H1 (cell line): Measurements from ENCODE around the gene ZNF212. TPM values are rescaled to one million over a fixed set of nuclear protein-coding genes. Genes with fewer than 3 reads are reported as not detected.

Experiments
- CTCF ChIA-PET: fragments of 300-600 bp; sonication (Branson Sonifier 250); formaldehyde crosslinking; loops from one replicate; lab custom pipeline; 2021; ENCODE audit not compliant: partially characterized antibody; lab: Charles Lee
- POLR2A ChIA-PET: fragments of 300-600 bp; sonication (Branson Sonifier 250); formaldehyde crosslinking; loops from one replicate; lab custom pipeline; 2021; ENCODE audit warnings: inconsistent platforms; ENCODE audit not compliant: partially characterized antibody; lab: Charles Lee
- DNase-seq, 2 experiments: peaks; one replicate each; pipeline versions ENCODE4 v3.0.0 to v3.0.0-alpha.2; 2010 to 2022; ENCODE audit warnings: low spot score in 2 of 2, low read depth in 1 of 2, mixed read lengths in 1 of 2
- FAIRE-seq: peaks from 2 replicates; lab custom pipeline; 2011; peaks lifted over from hg19 to GRCh38; lab: Jason Lieb, UNC
- H2AFZ ChIP-seq: 2 replicates; pipeline ENCODE4 v1.8.1; 2012; ENCODE audit warnings: low read length, inconsistent platforms
- H2AK5ac ChIP-seq: 2 replicates; pipeline ENCODE4 v1.6.1; 2013; ENCODE audit warnings: low read depth, low read length
- H2BK120ac ChIP-seq: replicated peaks from 2 replicates; pipeline ENCODE3; 2013; ENCODE audit warnings: low read depth, low read length, inconsistent platforms
- H2BK12ac ChIP-seq: 2 replicates; pipeline ENCODE4 v1.6.1; 2013; ENCODE audit warnings: low read depth, low read length
- H2BK15ac ChIP-seq: 2 replicates; pipeline ENCODE4 v1.6.1; 2013; ENCODE audit warnings: low read length
- H2BK20ac ChIP-seq: 2 replicates; pipeline ENCODE4 v1.6.1; 2013; ENCODE audit warnings: low read length
- H2BK5ac ChIP-seq: 2 replicates; pipeline ENCODE4 v1.6.1; 2013; ENCODE audit warnings: low read depth, low read length
- H3K14ac ChIP-seq: 2 replicates; pipeline ENCODE4 v1.6.1; 2013; ENCODE audit warnings: inconsistent platforms; ENCODE audit not compliant: insufficient read length
- H3K18ac ChIP-seq: 2 replicates; pipeline ENCODE4 v1.6.1; 2013; ENCODE audit warnings: low read length; ENCODE audit errors: extremely low read depth
- H3K23ac ChIP-seq: 2 replicates; pipeline ENCODE4 v1.6.1; 2013; ENCODE audit warnings: inconsistent platforms; ENCODE audit not compliant: insufficient read length
- H3K23me2 ChIP-seq: 2 replicates; pipeline ENCODE4 v1.6.1; 2013; ENCODE audit warnings: low read depth, low read length
- H3K27ac ChIP-seq: 2 replicates; pipeline ENCODE4 v1.6.1; 2011; ENCODE audit warnings: low read depth, low read length, inconsistent platforms
- H3K27me3 ChIP-seq, 4 experiments: replicated peaks in 1 of 4; 1 replicate in 1 of 4; 2 replicates in 3 of 4; pipeline versions ENCODE4 v1.6.1 to v1.8.1; 2011 to 2013; ENCODE audit warnings: low read length in 3 of 4, mild to moderate bottlenecking in 3 of 4, inconsistent platforms in 2 of 4, mixed read lengths in 2 of 4, moderate library complexity in 1 of 4; ENCODE audit not compliant: control insufficient read depth in 3 of 4, insufficient read depth in 3 of 4; ENCODE audit errors: extremely low read depth in 1 of 4
- H3K36me3 ChIP-seq, 4 experiments: 2 replicates each; pipeline versions ENCODE4 v1.6.1 to v1.8.1; 2011 to 2013; ENCODE audit warnings: mild to moderate bottlenecking in 4 of 4, low read length in 3 of 4, moderate library complexity in 2 of 4, control low read depth in 1 of 4, inconsistent platforms in 1 of 4; ENCODE audit not compliant: insufficient read depth in 4 of 4, control insufficient read depth in 2 of 4
- H3K4ac ChIP-seq: replicated peaks from 2 replicates; pipeline ENCODE3; 2013; ENCODE audit warnings: low read length, low read depth, mixed read lengths, inconsistent platforms; ENCODE audit not compliant: insufficient read length
- H3K4me1 ChIP-seq, 4 experiments: replicated peaks in 1 of 4; 1 replicate in 1 of 4; 2 replicates in 3 of 4; pipeline versions ENCODE4 v1.6.1 to v1.8.1; 2011 to 2013; ENCODE audit warnings: low read length in 3 of 4, inconsistent platforms in 2 of 4, mixed read lengths in 1 of 4; ENCODE audit not compliant: insufficient read depth in 4 of 4, control insufficient read depth in 3 of 4
- H3K4me2 ChIP-seq, 2 experiments: 2 replicates each; pipeline versions ENCODE4 v1.6.1 to v1.8.1; 2011 to 2013; ENCODE audit warnings: low read depth in 2 of 2, low read length in 2 of 2, control low read depth in 1 of 2, inconsistent platforms in 1 of 2, mild to moderate bottlenecking in 1 of 2; ENCODE audit not compliant: insufficient read depth in 1 of 2
- H3K4me3 ChIP-seq, 4 experiments: fragments of 200-600, 300-600 bp in 1 of 4; sonication (generic), shearing (Covaris generic), sonication (Bioruptor Twin) in 1 of 4; 2 replicates each; pipeline versions ENCODE4 v1.5.1 to v1.8.1; 2011 to 2016; ENCODE audit warnings: low read length in 4 of 4, low read depth in 3 of 4, control low read depth in 2 of 4, inconsistent platforms in 2 of 4, mild to moderate bottlenecking in 2 of 4, mixed read lengths in 1 of 4, moderate library complexity in 1 of 4; ENCODE audit not compliant: insufficient read depth in 2 of 4; ENCODE audit errors: extremely low read depth in 1 of 4
- H3K56ac ChIP-seq: replicated peaks from 2 replicates; pipeline ENCODE3; 2013; ENCODE audit warnings: low read depth, mild to moderate bottlenecking, mixed read lengths, low read length, inconsistent platforms; ENCODE audit not compliant: insufficient read length
- H3K79me1 ChIP-seq: 2 replicates; pipeline ENCODE4 v1.6.1; 2013; ENCODE audit warnings: low read depth, low read length, control low read depth
- H3K79me2 ChIP-seq, 2 experiments: 2 replicates each; pipeline versions ENCODE4 v1.6.1 to v1.8.1; 2012 to 2013; ENCODE audit warnings: low read length in 2 of 2, mild to moderate bottlenecking in 2 of 2, inconsistent platforms in 1 of 2; ENCODE audit not compliant: insufficient read depth in 2 of 2, control insufficient read depth in 1 of 2
- H3K9ac ChIP-seq, 4 experiments: replicated peaks in 1 of 4; 1 replicate in 1 of 4; 2 replicates in 3 of 4; pipeline versions ENCODE4 v1.6.1 to v1.8.1; 2011 to 2013; ENCODE audit warnings: low read depth in 3 of 4, low read length in 3 of 4, control low read depth in 2 of 4, mild to moderate bottlenecking in 2 of 4, moderate library complexity in 2 of 4, inconsistent platforms in 1 of 4; ENCODE audit errors: extremely low read depth in 1 of 4
- H3K9me3 ChIP-seq, 2 experiments: 2 replicates each; pipeline versions ENCODE4 v1.6.1 to v1.8.1; 2012 to 2013; ENCODE audit warnings: mild to moderate bottlenecking in 2 of 2, moderate library complexity in 2 of 2, control low read depth in 1 of 2, inconsistent platforms in 1 of 2, low read depth in 1 of 2, low read length in 1 of 2, mixed read lengths in 1 of 2; ENCODE audit not compliant: insufficient read depth in 2 of 2
- H4K20me1 ChIP-seq, 2 experiments: replicated peaks in 1 of 2; 2 replicates each; pipeline versions ENCODE3 to v1.8.1; 2011 to 2013; ENCODE audit warnings: inconsistent platforms in 2 of 2, low read length in 2 of 2, mild to moderate bottlenecking in 1 of 2; ENCODE audit not compliant: insufficient read depth in 2 of 2, control insufficient read depth in 1 of 2
- H4K5ac ChIP-seq: 2 replicates; pipeline ENCODE4 v1.6.1; 2013; ENCODE audit warnings: low read length, low read depth, mixed read lengths, inconsistent platforms; ENCODE audit not compliant: insufficient read length
- H4K8ac ChIP-seq: 2 replicates; pipeline ENCODE4 v1.8.0; 2013; ENCODE audit warnings: mild to moderate bottlenecking, moderate library complexity, low read length, inconsistent platforms; ENCODE audit not compliant: insufficient read depth; ENCODE audit errors: extremely low read depth
- H4K91ac ChIP-seq: replicated peaks from 2 replicates; pipeline ENCODE3; 2013; ENCODE audit warnings: low read length, mixed read lengths, inconsistent platforms; ENCODE audit not compliant: insufficient read length
- BCL11A ChIP-seq, 2 experiments: IDR thresholded peaks; one replicate each; pipeline ENCODE4 v1.6.1; 2011; ENCODE audit warnings: low read depth in 2 of 2, low read length in 2 of 2, mild to moderate bottlenecking in 2 of 2
- EGR1 ChIP-seq: IDR thresholded peaks from 2 replicates; pipeline ENCODE4 v1.6.1; 2011; ENCODE audit warnings: low read depth, low read length, borderline replicate concordance
- GTF2F1 ChIP-seq: IDR thresholded peaks from 2 replicates; pipeline ENCODE4 v1.6.1; 2012; ENCODE audit warnings: low read depth, low read length, improper control_type of control experiment, borderline replicate concordance
- JUND ChIP-seq: IDR thresholded peaks from 2 replicates; pipeline ENCODE4 v1.6.1; 2011; ENCODE audit warnings: mild to moderate bottlenecking, improper control_type of control experiment, low read length
- KDM1A ChIP-seq: fragments of 200-600, 300-600 bp; sonication (generic); IDR thresholded peaks from 2 replicates; pipeline ENCODE4 v1.7.1; 2016; ENCODE audit warnings: mild to moderate bottlenecking, low read length, borderline replicate concordance
- TCF12 ChIP-seq: IDR thresholded peaks from 2 replicates; pipeline ENCODE4 v1.6.1; 2011; ENCODE audit warnings: low read depth, mild to moderate bottlenecking, low read length
- WGBS, 2 experiments: shearing (Covaris generic) in 1 of 2; methylation state at CpG; one replicate each; pipeline versions ENCODE4 v1.1.6 to v1.1.7; 2013 to 2015; ENCODE audit warnings: low lambda C conversion rate in 2 of 2, mixed read lengths in 2 of 2, inconsistent platforms in 1 of 2, low coverage in 1 of 2, missing lambda C conversion rate in 1 of 2; ENCODE audit not compliant: insufficient replicate concordance in 2 of 2, insufficient coverage in 1 of 2, insufficient read length in 1 of 2; ENCODE audit errors: extremely low coverage in 1 of 2, missing lambda C conversion rate in 1 of 2; 5-methylcytosine and 5-hydroxymethylcytosine counted together
- polyA plus RNA-seq, 7 experiments: library from polyadenylated mRNA; depleted of rRNA in 3 of 7; stranded (reverse) in 5 of 7; unstranded in 2 of 7; fragments of >200 nt in 5 of 7; fragments of 200-250 nt in 2 of 7; gene quantifications; 1 replicate in 5 of 7; 2 replicates in 1 of 7; 4 replicates in 1 of 7; pipeline versions ENCODE4 v1.2.1 to v1.2.3, GENCODE V29; 2011 to 2013; ENCODE audit warnings: missing spikeins in 2 of 7, mixed read lengths in 2 of 7
- total RNA-seq: library from RNA; stranded (reverse); fragmentation: NEBNext Ultra II Directional; extraction: Animal tissue kit (Norgen Biotek cat#: 25700); gene quantifications from 2 replicates; pipeline ENCODE4 v1.2.1, GENCODE V29; 2021

ZNF212 gene
- total and polyA plus RNA-seq, 2 of the 8 experiments (the other 6 are each of a cell fraction or from before 2014, with no cell fraction given) = 6.7 to 19.3 TPM

- no peak overlapping the region for H3K14ac ChIP-seq
- H2BK15ac ChIP-seq = no peak overlapping the region
- POLR2A ChIA-PET = interaction anchor here (0.6 to 1.0 kb wide), 2 partner anchors 25 to 33 kb away, joined by 3 read pairs; no protein-coding TSS in a partner anchor
- H3K56ac ChIP-seq = no peak overlapping the region
- no peak overlapping the region for H3K4me3 ChIP-seq
- H3K4ac ChIP-seq = no peak overlapping the region
- no peak overlapping the region for H2BK20ac ChIP-seq
- CTCF ChIA-PET = interaction anchor here (0.8 to 1.4 kb wide), 4 partner anchors 9 to 150 kb away, joined by 3 to 4 read pairs (median 3); no protein-coding TSS in a partner anchor
- H3K23me2 ChIP-seq = peaks cover 7% of the 10 kb centered on the region; the same call in 1 of the 2 replicates
- no peak overlapping the region for H4K5ac ChIP-seq
- H4K20me1 ChIP-seq = peaks cover 0 to under 1% of the 10 kb centered on the region in 2 experiments
- no peak overlapping the region for H3K27ac ChIP-seq
- H2BK120ac ChIP-seq = no peak overlapping the region
- no peak overlapping the region for H3K23ac ChIP-seq
- peaks cover 0 to 2% (median 1%) of the 10 kb centered on the region in 4 experiments; a peak in 1 of 7 replicates for H3K27me3 ChIP-seq
- no peak overlapping the region for H3K9ac ChIP-seq
- no peak overlapping the region for H4K91ac ChIP-seq
- H3K9me3 ChIP-seq = no peaks in the 10 kb centered on the region
- peaks cover 8 to 36% (median 27%) of the 10 kb centered on the region in 4 experiments for H3K36me3 ChIP-seq
- no peak for TF ChIP-seq TCF12
- no peak for TF ChIP-seq JUND
- no peak for TF ChIP-seq KDM1A
- TF ChIP-seq GTF2F1 = no peak
- TF ChIP-seq BCL11A (IDR thresholded peaks at IDR 0.05; ENCODE audit: low read depth in 2 of 2, low read length in 2 of 2) = no peak
- no peak for TF ChIP-seq EGR1
- DNase-seq = no peak
- 85% methylated on average over 2 of the region's 2 CpGs; no CpG with 5 or more reads in 1 of the 2 experiments for WGBS, 2 experiments
- no peak overlapping the region for H3K18ac ChIP-seq
- H3K79me1 ChIP-seq = no peaks in the 10 kb centered on the region; the same call in 1 of the 2 replicates
- no peak overlapping the region for H2AFZ ChIP-seq
- no peaks in the 10 kb centered on the region for H3K4me1 ChIP-seq
- no peak overlapping the region for H4K8ac ChIP-seq
- H2AK5ac ChIP-seq = no peak overlapping the region
- no peaks in the 10 kb centered on the region for H3K79me2 ChIP-seq
- no peak overlapping the region for H2BK5ac ChIP-seq
- H2BK12ac ChIP-seq = no peak overlapping the region
- no peak overlapping the region for H3K4me2 ChIP-seq
- no peak for FAIRE-seq
These were observed 17.7 kb downstream of the ZNF212 start for GRCh38 chr7:149257146-149257545.
